Astrocyte of the spinal cord (primary cell): ENCODE data around the gene ZMIZ1.

ENCODE experiments used
- DNase-seq: peaks from one replicate; pipeline ENCODE4 v3.0.0; 2011; ENCODE audit warnings: low read depth, low spot score
- H3K4me3 ChIP-seq: 2 replicates; pipeline ENCODE4 v1.5.1; 2011; ENCODE audit warnings: low read depth, mild to moderate bottlenecking, low read length, moderate library complexity
- in situ Hi-C: cut with HindIII; loops from 2 replicates; pipeline ENCODE4 v1.10.0; 2017; ENCODE audit warnings: low sequenced_read_pairs
- TF ChIP-seq, protein P1 (sequence below): IDR thresholded peaks from 2 replicates; pipeline ENCODE4 v1.5.1; 2012; ENCODE audit warnings: low read depth, mild to moderate bottlenecking, low read length, inconsistent platforms

The ZMIZ1 gene

DNA sequence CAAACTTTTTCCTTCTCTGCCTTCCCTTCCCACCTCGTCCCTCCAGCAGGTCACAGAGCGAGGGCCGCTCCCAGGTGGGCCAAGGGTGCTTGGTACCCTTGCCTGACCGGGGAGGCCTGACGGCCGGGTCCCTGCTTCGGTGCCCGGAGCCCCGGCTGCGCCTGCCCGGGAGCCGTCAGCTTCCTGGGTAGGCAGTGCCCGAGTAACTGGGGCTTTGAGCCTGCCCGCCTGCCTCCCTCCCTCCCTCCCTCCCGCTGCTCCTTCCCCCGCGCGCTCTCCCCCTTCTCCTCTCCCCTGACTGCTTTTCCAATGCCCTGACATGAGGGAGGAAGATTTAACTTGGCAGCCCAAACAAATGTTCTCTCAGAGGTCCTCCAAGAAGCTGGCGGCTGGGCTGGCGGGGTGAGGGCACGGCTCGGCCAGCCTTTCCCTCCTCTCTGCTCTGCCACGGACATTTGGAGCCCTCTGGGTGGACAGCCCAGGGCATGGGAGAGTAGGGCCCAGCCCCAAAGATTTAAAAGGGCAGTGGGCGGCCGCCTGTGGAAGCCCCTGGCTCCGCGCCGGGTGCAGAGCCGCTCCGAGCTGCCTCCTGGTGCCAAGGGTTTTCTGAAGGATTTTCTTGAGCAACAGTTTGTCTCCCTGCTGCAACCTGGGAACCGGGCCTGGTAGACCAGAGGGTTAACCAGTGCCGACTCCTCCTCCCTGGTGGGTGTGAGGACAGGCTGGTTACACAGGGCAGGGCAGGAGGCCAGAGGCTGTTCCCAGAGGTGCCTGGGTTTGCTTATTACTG is 2.0 kb downstream of the ZMIZ1 start:
- in situ Hi-C loops = loop anchor here (10.0 to 25.0 kb wide), 2 partner anchors 124 to 134 kb away; no protein-coding TSS in a partner anchor

DNA sequence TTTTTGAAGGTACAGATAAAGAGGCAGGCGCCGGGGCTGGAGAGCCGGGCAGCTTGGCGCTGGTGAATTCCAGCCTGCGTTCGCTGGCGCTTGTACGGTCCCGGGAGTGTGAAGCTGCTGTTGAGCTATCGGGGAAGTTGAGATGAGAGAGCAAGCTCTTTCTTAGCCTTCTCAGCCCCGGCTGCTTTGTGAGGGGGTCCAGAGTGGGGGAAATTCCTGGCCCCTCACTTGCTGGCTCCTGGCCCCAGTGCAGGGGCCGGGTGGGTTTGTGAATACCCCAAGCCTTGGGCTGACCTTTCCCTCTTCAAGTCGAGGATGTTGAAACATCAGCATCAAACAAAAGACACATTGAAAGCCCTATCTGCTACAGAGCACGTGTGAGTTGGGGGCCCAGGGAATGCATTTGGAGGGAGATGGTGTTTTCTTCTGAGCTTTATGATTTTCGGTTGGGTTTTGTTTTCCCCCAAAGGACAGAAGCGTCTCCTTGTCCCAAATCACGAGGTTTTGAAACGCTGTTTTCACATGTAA is 2.7 kb downstream of the ZMIZ1 start:
- in situ Hi-C loops = loop anchor here (10.0 to 25.0 kb wide), 2 partner anchors 123 to 134 kb away; no protein-coding TSS in a partner anchor
- TF ChIP-seq, protein P1, sequence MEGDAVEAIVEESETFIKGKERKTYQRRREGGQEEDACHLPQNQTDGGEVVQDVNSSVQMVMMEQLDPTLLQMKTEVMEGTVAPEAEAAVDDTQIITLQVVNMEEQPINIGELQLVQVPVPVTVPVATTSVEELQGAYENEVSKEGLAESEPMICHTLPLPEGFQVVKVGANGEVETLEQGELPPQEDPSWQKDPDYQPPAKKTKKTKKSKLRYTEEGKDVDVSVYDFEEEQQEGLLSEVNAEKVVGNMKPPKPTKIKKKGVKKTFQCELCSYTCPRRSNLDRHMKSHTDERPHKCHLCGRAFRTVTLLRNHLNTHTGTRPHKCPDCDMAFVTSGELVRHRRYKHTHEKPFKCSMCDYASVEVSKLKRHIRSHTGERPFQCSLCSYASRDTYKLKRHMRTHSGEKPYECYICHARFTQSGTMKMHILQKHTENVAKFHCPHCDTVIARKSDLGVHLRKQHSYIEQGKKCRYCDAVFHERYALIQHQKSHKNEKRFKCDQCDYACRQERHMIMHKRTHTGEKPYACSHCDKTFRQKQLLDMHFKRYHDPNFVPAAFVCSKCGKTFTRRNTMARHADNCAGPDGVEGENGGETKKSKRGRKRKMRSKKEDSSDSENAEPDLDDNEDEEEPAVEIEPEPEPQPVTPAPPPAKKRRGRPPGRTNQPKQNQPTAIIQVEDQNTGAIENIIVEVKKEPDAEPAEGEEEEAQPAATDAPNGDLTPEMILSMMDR = no peak
- DNase-seq = no peak
- H3K4me3 ChIP-seq = peak overlapping the region; percentile 89

More for the DNA sequence above, 2.0 kb downstream of the ZMIZ1 start:
- peak; percentile 76 for DNase-seq
- TF ChIP-seq, protein P1 = no peak
- peak overlapping the region; percentile 89 for H3K4me3 ChIP-seq

DNA sequence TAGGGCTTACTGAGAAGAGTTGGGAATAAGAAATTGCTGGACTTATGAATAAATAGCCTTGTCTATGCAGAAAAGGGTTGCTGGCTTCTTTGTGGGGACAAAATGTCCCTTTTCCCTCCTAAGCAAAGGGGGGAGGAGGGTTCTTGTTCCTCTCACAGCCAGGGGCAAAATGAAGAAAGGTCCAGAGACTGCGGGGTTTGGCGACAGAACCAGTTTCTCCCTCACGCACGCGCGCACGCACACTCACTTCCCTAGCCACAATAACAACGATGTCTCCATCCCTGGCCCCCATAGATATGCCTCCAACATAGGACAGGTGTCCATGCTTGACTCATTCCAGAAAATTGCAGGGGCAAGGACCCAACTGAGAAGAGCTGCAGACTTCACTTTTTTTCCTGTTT is 3.3 kb downstream of the ZMIZ1 start:
- peak overlapping the region; percentile 89 for H3K4me3 ChIP-seq
- in situ Hi-C loops = loop anchor here (10.0 to 25.0 kb wide), 2 partner anchors 123 to 135 kb away; no protein-coding TSS in a partner anchor
- TF ChIP-seq, protein P1 = no peak
- DNase-seq = no peak

DNA sequence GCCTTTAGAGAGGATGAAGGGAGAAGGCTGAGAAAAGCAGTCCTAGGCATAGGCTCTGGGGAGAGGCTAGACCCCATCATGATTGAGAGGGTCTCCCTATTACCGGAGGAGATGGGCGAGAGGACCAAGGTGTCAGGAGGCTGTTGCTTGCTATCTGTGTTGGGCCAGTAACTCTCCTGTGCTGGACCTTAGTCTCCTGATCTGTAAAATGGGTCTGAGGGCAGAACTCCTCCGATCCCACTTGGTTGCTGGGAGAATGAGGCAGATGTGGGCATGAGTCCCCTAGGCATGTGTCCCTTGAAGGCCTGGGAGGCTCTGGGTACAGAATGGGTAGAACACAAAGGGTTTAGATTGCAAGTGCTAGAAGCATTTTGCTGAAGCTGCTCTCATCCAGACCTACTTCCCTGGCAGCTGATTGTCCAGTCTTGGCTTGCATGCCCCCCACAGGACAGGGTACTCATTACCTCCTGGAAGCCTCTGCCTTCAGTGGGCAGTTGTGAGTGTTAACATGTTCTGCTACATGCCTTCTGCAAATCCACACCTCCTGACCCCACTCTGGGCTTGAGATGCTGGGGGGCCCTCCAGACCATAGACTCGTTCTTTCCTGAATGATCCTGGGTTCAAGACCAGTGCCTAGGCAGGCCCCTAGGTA is 4.4 kb downstream of the ZMIZ1 start:
- TF ChIP-seq, protein P1 = no peak
- in situ Hi-C loops = loop anchor here (10.0 to 25.0 kb wide), 2 partner anchors 122 to 136 kb away; no protein-coding TSS in a partner anchor
- no peak overlapping the region for H3K4me3 ChIP-seq
- DNase-seq = no peak

DNA sequence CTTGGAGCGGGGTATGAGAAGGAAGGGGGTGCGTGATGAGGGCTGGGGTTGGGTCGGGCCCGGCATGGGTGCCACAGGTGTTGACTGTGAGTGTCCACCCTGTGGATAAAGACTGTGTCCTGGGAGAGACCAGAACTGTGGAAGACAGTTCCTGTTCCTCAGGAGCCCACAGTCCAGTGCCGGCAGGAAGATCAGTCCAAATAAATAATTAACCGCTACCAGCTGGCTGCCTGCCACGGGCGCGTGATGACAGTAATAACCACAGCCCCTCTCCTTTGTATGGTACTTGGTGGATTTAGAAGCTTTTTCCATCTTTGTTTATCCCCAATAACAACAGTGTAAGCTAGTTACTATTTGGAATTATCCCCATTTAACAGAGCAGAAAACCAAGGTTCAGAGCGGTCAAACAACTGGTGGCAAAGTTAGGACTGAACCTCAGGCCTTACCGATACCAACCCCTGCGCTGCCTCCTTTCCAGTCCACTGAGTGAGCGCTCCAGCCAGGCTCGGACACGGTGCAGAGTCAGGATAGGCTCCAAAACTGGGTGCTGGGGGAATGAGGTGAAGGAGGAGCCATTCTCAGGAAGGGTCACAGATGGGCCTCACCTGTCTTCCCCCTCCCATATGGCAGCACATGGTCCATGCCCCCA is 5.1 kb downstream of the ZMIZ1 start:
- TF ChIP-seq, protein P1 = no peak
- no peak overlapping the region for H3K4me3 ChIP-seq
- in situ Hi-C loops = loop anchor here (10.0 to 25.0 kb wide), 2 partner anchors 121 to 137 kb away; no protein-coding TSS in a partner anchor
- DNase-seq = peak; percentile 50

DNA sequence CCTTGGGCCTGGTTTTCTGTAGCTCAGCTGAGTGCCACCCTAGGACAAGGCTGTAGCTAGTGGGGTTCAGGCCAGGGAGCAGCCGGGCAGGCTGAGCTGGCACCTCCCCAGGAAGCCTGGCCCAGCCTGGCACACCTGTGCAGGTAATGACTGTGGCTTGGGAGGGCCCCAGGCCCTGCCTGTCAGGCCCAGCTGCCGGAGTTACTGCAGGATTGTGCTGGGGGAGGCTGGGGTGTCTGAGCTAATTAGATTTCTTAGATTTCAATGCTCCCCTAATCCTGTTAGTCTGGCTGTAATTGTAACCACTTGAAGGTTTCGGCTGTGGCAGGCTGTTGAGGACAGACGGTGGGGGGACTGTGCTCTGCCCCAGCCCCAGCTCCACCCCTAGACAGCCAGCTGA is 6.0 kb downstream of the ZMIZ1 start:
- no peak for DNase-seq
- in situ Hi-C loops = loop anchor here (10.0 to 25.0 kb wide), 2 partner anchors 120 to 137 kb away; no protein-coding TSS in a partner anchor
- H3K4me3 ChIP-seq = no peak overlapping the region
- TF ChIP-seq, protein P1 = no peak
